ENCODE measurements around the gene DTHD1.

DTHD1 gene

DNA sequence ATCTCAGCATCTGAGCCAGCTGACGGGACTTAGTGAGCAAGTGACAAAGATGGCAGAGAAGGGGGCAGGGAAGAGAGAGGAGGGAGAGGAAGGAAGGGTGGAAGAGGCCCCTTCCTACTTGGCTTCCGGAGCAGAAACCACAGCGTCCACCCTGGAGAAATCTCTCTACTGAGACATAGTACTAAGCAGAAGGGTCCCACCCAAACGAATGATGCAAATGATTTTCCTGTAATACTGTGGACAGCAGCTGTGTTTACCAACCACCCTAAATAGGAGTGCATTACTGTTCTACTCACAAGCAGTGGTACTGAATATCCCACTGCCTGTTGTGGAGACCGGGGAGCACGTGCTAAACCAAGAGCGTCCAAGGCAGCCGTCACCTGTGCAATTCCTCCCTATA is 29.4 kb downstream of the DTHD1 start:
- H4K8ac ChIP-seq (ENCODE audit: low read depth, low read length), result no peak overlapping the region
- H3K4ac ChIP-seq (ENCODE audit: low read depth, low read length), result no peak overlapping the region
- DNase-seq, result no peak
- no peak overlapping the region for H3K4me3 ChIP-seq (ENCODE audit: low read depth, low read length)
- H3K9me3 ChIP-seq (ENCODE audit: insufficient read depth, low read depth, low read length), result no peaks in the 10 kb centered on the region
- H2BK120ac ChIP-seq (ENCODE audit: insufficient read depth, low read length, poor library complexity), result no peak overlapping the region
- peak overlapping the region; percentile 35 for H2AFZ ChIP-seq (ENCODE audit: insufficient read depth, low read length, poor library complexity)
- no peaks in the 10 kb centered on the region for H3K36me3 ChIP-seq (ENCODE audit: control insufficient read depth in 1 of 2, insufficient read depth in 2 of 2, low read length in 2 of 2)
- H3K27me3 ChIP-seq (ENCODE audit: insufficient read depth, low read length), result no peaks in the 10 kb centered on the region
- no peak overlapping the region for H4K91ac ChIP-seq (ENCODE audit: low read depth, low read length)
- H3K23ac ChIP-seq (ENCODE audit: low read length), result no peak overlapping the region
- H3K9ac ChIP-seq (ENCODE audit: low read length), result no peak overlapping the region
- WGBS (ENCODE audit: extremely low coverage, insufficient coverage, insufficient read length), result no CpG with 5 or more reads among the region's 8 CpGs
- no peaks in the 10 kb centered on the region for H3K4me1 ChIP-seq (ENCODE audit: control insufficient read depth in 1 of 2, insufficient read depth in 2 of 2, low read length in 2 of 2)
- no peaks in the 10 kb centered on the region for H3K79me1 ChIP-seq (ENCODE audit: low read length)
- no peaks in the 10 kb centered on the region for H3K79me2 ChIP-seq (ENCODE audit: control insufficient read depth, insufficient read depth, low read length, poor library complexity)
- no peak overlapping the region for H3K4me2 ChIP-seq (ENCODE audit: low read length)
- H3K18ac ChIP-seq (ENCODE audit: low read length), result no peak overlapping the region
- H3K27ac ChIP-seq (ENCODE audit: low read depth, low read length), result no peak overlapping the region
- H4K12ac ChIP-seq (ENCODE audit: low read depth, low read length), result no peak overlapping the region
- no peak overlapping the region for H2AK5ac ChIP-seq (ENCODE audit: low read length)
- no peak overlapping the region for H2BK5ac ChIP-seq (ENCODE audit: low read depth, low read length, poor library complexity)
- H2BK12ac ChIP-seq (ENCODE audit: low read length), result no peak overlapping the region
- no peak overlapping the region for H3K14ac ChIP-seq (ENCODE audit: low read length)

DNA sequence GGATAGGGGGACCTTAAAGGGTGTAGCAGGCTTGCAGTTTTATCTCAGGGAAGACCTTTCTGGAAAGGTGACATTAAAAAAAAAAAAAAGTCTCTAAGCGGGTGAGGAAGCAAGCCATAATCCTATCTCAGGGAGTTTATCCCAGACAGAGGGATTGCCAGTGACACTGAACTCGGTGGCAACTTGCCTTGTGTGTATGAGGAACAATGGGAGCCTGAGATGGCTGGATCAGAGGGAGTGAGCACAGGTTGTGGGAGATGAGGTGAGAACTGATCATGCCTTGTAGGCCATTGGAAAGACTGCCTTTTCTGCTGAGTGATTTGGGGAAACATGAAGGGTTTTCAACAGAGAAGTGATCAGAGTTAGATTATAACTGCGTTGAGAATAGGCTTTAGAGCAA is 31.1 kb downstream of the DTHD1 start:
- no peaks in the 10 kb centered on the region for H3K79me1 ChIP-seq (ENCODE audit: low read length)
- H4K12ac ChIP-seq (ENCODE audit: low read depth, low read length), result no peak overlapping the region
- no peak overlapping the region for H2AFZ ChIP-seq (ENCODE audit: insufficient read depth, low read length, poor library complexity)
- H3K9me3 ChIP-seq (ENCODE audit: insufficient read depth, low read depth, low read length), result no peaks in the 10 kb centered on the region
- H3K4me3 ChIP-seq (ENCODE audit: low read depth, low read length), result no peak overlapping the region
- H3K23ac ChIP-seq (ENCODE audit: low read length), result no peak overlapping the region
- no peaks in the 10 kb centered on the region for H3K27me3 ChIP-seq (ENCODE audit: insufficient read depth, low read length)
- H3K9ac ChIP-seq (ENCODE audit: low read length), result no peak overlapping the region
- no peaks in the 10 kb centered on the region for H3K36me3 ChIP-seq (ENCODE audit: control insufficient read depth in 1 of 2, insufficient read depth in 2 of 2, low read length in 2 of 2)
- H2BK5ac ChIP-seq (ENCODE audit: low read depth, low read length, poor library complexity), result no peak overlapping the region
- no peak overlapping the region for H3K4me2 ChIP-seq (ENCODE audit: low read length)
- H3K14ac ChIP-seq (ENCODE audit: low read length), result no peak overlapping the region
- no peak overlapping the region for H2AK5ac ChIP-seq (ENCODE audit: low read length)
- H3K4me1 ChIP-seq (ENCODE audit: control insufficient read depth in 1 of 2, insufficient read depth in 2 of 2, low read length in 2 of 2), result no peaks in the 10 kb centered on the region
- no peak overlapping the region for H4K8ac ChIP-seq (ENCODE audit: low read depth, low read length)
- WGBS (ENCODE audit: extremely low coverage, insufficient coverage, insufficient read length), result no CpG with 5 or more reads among the region's 3 CpGs
- no peak overlapping the region for H3K27ac ChIP-seq (ENCODE audit: low read depth, low read length)
- no peak overlapping the region for H4K91ac ChIP-seq (ENCODE audit: low read depth, low read length)
- H2BK12ac ChIP-seq (ENCODE audit: low read length), result no peak overlapping the region
- no peaks in the 10 kb centered on the region for H3K79me2 ChIP-seq (ENCODE audit: control insufficient read depth, insufficient read depth, low read length, poor library complexity)
- DNase-seq, result no peak
- H3K4ac ChIP-seq (ENCODE audit: low read depth, low read length), result no peak overlapping the region
- H2BK120ac ChIP-seq (ENCODE audit: insufficient read depth, low read length, poor library complexity), result no peak overlapping the region
- no peak overlapping the region for H3K18ac ChIP-seq (ENCODE audit: low read length)

DNA sequence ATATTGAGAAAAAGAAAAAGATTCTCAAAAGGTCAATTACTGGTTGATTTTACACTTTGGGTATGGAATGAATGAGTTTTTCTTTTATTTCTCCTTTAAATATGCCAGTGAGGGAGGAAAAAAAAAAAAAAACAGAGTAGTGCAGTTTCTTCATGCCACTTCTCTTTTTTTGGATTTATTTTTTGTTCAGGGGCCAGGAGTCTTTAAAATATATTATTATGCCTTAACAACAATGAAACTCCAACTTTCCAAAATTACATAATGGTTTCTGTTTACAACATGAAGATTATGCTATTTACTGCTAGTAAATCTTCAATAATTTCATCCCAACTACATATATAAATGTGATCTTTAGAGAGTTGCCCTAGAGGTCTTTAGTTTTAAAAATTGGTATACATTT is 31.9 kb downstream of the DTHD1 start:
- no peaks in the 10 kb centered on the region for H3K27me3 ChIP-seq (ENCODE audit: insufficient read depth, low read length)
- H3K4me1 ChIP-seq (ENCODE audit: control insufficient read depth in 1 of 2, insufficient read depth in 2 of 2, low read length in 2 of 2), result no peaks in the 10 kb centered on the region
- no peak overlapping the region for H4K8ac ChIP-seq (ENCODE audit: low read depth, low read length)
- no peak overlapping the region for H3K23ac ChIP-seq (ENCODE audit: low read length)
- no peak overlapping the region for H4K91ac ChIP-seq (ENCODE audit: low read depth, low read length)
- no peaks in the 10 kb centered on the region for H3K79me2 ChIP-seq (ENCODE audit: control insufficient read depth, insufficient read depth, low read length, poor library complexity)
- no peak for DNase-seq
- H3K36me3 ChIP-seq (ENCODE audit: control insufficient read depth in 1 of 2, insufficient read depth in 2 of 2, low read length in 2 of 2), result no peaks in the 10 kb centered on the region
- no peak overlapping the region for H2AFZ ChIP-seq (ENCODE audit: insufficient read depth, low read length, poor library complexity)
- no peak overlapping the region for H4K12ac ChIP-seq (ENCODE audit: low read depth, low read length)
- H3K14ac ChIP-seq (ENCODE audit: low read length), result no peak overlapping the region
- H3K4ac ChIP-seq (ENCODE audit: low read depth, low read length), result no peak overlapping the region
- no peak overlapping the region for H2BK120ac ChIP-seq (ENCODE audit: insufficient read depth, low read length, poor library complexity)
- H2BK5ac ChIP-seq (ENCODE audit: low read depth, low read length, poor library complexity), result no peak overlapping the region
- H3K4me3 ChIP-seq (ENCODE audit: low read depth, low read length), result no peak overlapping the region
- H3K4me2 ChIP-seq (ENCODE audit: low read length), result no peak overlapping the region
- no peak overlapping the region for H3K9ac ChIP-seq (ENCODE audit: low read length)
- H3K27ac ChIP-seq (ENCODE audit: low read depth, low read length), result no peak overlapping the region
- no peak overlapping the region for H2AK5ac ChIP-seq (ENCODE audit: low read length)
- H3K9me3 ChIP-seq (ENCODE audit: insufficient read depth, low read depth, low read length), result no peaks in the 10 kb centered on the region
- H2BK12ac ChIP-seq (ENCODE audit: low read length), result no peak overlapping the region
- H3K79me1 ChIP-seq (ENCODE audit: low read length), result no peaks in the 10 kb centered on the region
- no peak overlapping the region for H3K18ac ChIP-seq (ENCODE audit: low read length)

DNA sequence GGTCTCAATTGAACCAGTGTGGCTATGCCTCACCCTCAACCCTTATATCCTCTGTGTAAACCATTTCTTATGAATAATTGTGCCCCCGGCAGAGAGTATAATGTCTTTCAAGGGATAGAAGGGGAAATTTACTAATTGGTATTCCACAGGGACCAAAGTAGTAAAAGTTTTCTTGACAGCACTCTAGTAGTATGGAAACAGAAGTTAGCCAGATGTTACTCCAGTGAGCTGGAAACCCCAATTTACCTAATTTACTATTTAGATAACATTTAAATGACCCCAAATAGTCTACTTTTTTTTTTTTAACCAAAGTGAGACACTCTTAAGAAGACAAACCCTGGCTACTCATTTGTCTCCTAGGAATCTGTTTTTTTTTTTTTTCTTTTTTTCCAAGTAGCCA is 32.3 kb downstream of the DTHD1 start:
- Histone ChIP-seq H3K9me3 (ENCODE audit: insufficient read depth, low read depth, low read length) (no peaks in the 10 kb centered on the region), H4K12ac (ENCODE audit: low read depth, low read length) (no peak overlapping the region), H3K4me3 (ENCODE audit: low read depth, low read length) (no peak overlapping the region), H2BK5ac (ENCODE audit: low read depth, low read length, poor library complexity) (no peak overlapping the region), H4K91ac (ENCODE audit: low read depth, low read length) (no peak overlapping the region), H3K23ac (ENCODE audit: low read length) (no peak overlapping the region), H2BK120ac (ENCODE audit: insufficient read depth, low read length, poor library complexity) (no peak overlapping the region), H2AK5ac (ENCODE audit: low read length) (no peak overlapping the region), H3K27me3 (ENCODE audit: insufficient read depth, low read length) (no peaks in the 10 kb centered on the region), H2BK12ac (ENCODE audit: low read length) (no peak overlapping the region), H3K14ac (ENCODE audit: low read length) (no peak overlapping the region), H3K36me3 (ENCODE audit: control insufficient read depth in 1 of 2, insufficient read depth in 2 of 2, low read length in 2 of 2) (no peaks in the 10 kb centered on the region), H2AFZ (ENCODE audit: insufficient read depth, low read length, poor library complexity) (no peak overlapping the region), H3K9ac (ENCODE audit: low read length) (no peak overlapping the region), H3K4me2 (ENCODE audit: low read length) (no peak overlapping the region), H3K4ac (ENCODE audit: low read depth, low read length) (no peak overlapping the region), H3K18ac (ENCODE audit: low read length) (no peak overlapping the region), H4K8ac (ENCODE audit: low read depth, low read length) (no peak overlapping the region), H3K27ac (ENCODE audit: low read depth, low read length) (no peak overlapping the region), H3K4me1 (ENCODE audit: control insufficient read depth in 1 of 2, insufficient read depth in 2 of 2, low read length in 2 of 2) (no peaks in the 10 kb centered on the region), H3K79me1 (ENCODE audit: low read length) (no peaks in the 10 kb centered on the region), H3K79me2 (ENCODE audit: control insufficient read depth, insufficient read depth, low read length, poor library complexity) (no peaks in the 10 kb centered on the region)
- no CpG with 5 or more reads among the region's 1 CpG for WGBS (ENCODE audit: extremely low coverage, insufficient coverage, insufficient read length)
- DNase-seq, result no peak

DNA sequence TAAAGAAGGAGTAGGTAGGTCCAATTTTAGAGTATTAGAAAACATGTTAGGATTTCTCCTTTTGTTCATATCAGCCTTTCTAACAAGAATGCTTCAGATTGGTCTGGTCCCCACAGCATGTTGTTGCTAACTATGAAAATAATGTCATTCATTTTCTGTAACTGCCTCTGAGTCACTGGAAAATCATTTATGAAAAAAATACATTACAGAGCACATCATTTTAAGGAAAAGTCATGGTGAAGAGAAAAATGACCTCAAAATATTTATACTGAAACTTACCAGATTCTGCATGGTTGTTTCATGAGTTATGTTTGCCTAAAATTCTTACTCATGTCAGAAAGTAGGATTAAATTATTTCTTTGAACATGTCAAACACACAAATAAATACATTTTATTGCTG is 35.2 kb downstream of the DTHD1 start:
- Histone ChIP-seq H3K9ac (ENCODE audit: low read length) (no peak overlapping the region), H3K79me2 (ENCODE audit: control insufficient read depth, insufficient read depth, low read length, poor library complexity) (no peaks in the 10 kb centered on the region), H2BK12ac (ENCODE audit: low read length) (no peak overlapping the region), H3K9me3 (ENCODE audit: insufficient read depth, low read depth, low read length) (no peaks in the 10 kb centered on the region), H3K27ac (ENCODE audit: low read depth, low read length) (no peak overlapping the region), H2AK5ac (ENCODE audit: low read length) (no peak overlapping the region), H2BK5ac (ENCODE audit: low read depth, low read length, poor library complexity) (no peak overlapping the region), H3K36me3 (ENCODE audit: control insufficient read depth in 1 of 2, insufficient read depth in 2 of 2, low read length in 2 of 2) (no peaks in the 10 kb centered on the region), H4K8ac (ENCODE audit: low read depth, low read length) (no peak overlapping the region), H3K4me1 (ENCODE audit: control insufficient read depth in 1 of 2, insufficient read depth in 2 of 2, low read length in 2 of 2) (peaks cover 0 to 4% of the 10 kb centered on the region in 2 experiments), H3K23ac (ENCODE audit: low read length) (no peak overlapping the region), H3K4ac (ENCODE audit: low read depth, low read length) (no peak overlapping the region), H2AFZ (ENCODE audit: insufficient read depth, low read length, poor library complexity) (no peak overlapping the region), H3K4me2 (ENCODE audit: low read length) (no peak overlapping the region), H4K91ac (ENCODE audit: low read depth, low read length) (no peak overlapping the region), H2BK120ac (ENCODE audit: insufficient read depth, low read length, poor library complexity) (no peak overlapping the region), H4K12ac (ENCODE audit: low read depth, low read length) (no peak overlapping the region), H3K79me1 (ENCODE audit: low read length) (no peaks in the 10 kb centered on the region), H3K18ac (ENCODE audit: low read length) (no peak overlapping the region), H3K4me3 (ENCODE audit: low read depth, low read length) (no peak overlapping the region), H3K27me3 (ENCODE audit: insufficient read depth, low read length) (no peaks in the 10 kb centered on the region), H3K14ac (ENCODE audit: low read length) (no peak overlapping the region)
- peak; percentile 10 to 63 for DNase-seq

Measured in trophoblast cell (in vitro differentiated cells and primary cell).